WTC11 (cell line): ENCODE data around the gene AP1S2. TPM values are rescaled to one million over a fixed set of nuclear protein-coding genes. Genes with fewer than 3 reads are reported as not detected.

Experiments
- ATAC-seq: fragments of 200-7000 bp; cut with Tn5 transposase; 2 replicates; pipeline ENCODE4 v1.10.0; 2021; ENCODE audit warnings: mild to moderate bottlenecking, moderate library complexity
- CTCF ChIA-PET: fragments of 300-600 bp; sonication (Branson Sonifier 250); formaldehyde crosslinking; loops from one replicate; lab custom pipeline; 2021; ENCODE audit warnings: antibody characterized with exemption; lab: Charles Lee
- POLR2A ChIA-PET: fragments of 350-600 bp; sonication (Branson Sonifier 250); formaldehyde crosslinking; loops from one replicate; lab custom pipeline; 2021; ENCODE audit warnings: antibody characterized with exemption; lab: Charles Lee
- DNase-seq: peaks from one replicate; pipeline ENCODE4 v3.0.0; 2021; ENCODE audit warnings: low spot score
- H3K27ac Mint-ChIP-seq: 2 replicates; pipeline ENCODE4 v1.8.0; 2021; ENCODE audit warnings: mixed read lengths
- H3K27me3 Mint-ChIP-seq: 2 replicates; pipeline ENCODE4 v1.8.0; 2021; ENCODE audit warnings: low read depth, mild to moderate bottlenecking, moderate library complexity, mixed read lengths
- H3K36me3 Mint-ChIP-seq: 2 replicates; pipeline ENCODE4 v1.8.0; 2021; ENCODE audit warnings: mixed read lengths
- H3K4me1 Mint-ChIP-seq: 2 replicates; pipeline ENCODE4 v1.8.0; 2022; ENCODE audit warnings: mixed read lengths
- H3K4me3 Mint-ChIP-seq: 2 replicates; pipeline ENCODE4 v1.8.0; 2021; ENCODE audit warnings: mild to moderate bottlenecking, moderate library complexity, mixed read lengths
- H3K9me3 Mint-ChIP-seq: 2 replicates; pipeline ENCODE4 v1.8.0; 2021; ENCODE audit warnings: mixed read lengths
- AFF4 ChIP-seq: sonication (generic); formaldehyde crosslinking; IDR thresholded peaks from 2 replicates; pipeline ENCODE4 v1.8.1; 2023; ENCODE audit warnings: mild to moderate bottlenecking, missing genetic modification reagents, borderline replicate concordance
- CBFB ChIP-seq: sonication (generic); formaldehyde crosslinking; IDR thresholded peaks from 2 replicates; pipeline ENCODE4 v1.8.1; 2022; ENCODE audit warnings: mild to moderate bottlenecking, low read depth, missing genetic modification reagents
- CREB1 ChIP-seq: sonication (generic); formaldehyde crosslinking; IDR thresholded peaks from 2 replicates; pipeline ENCODE4 v1.8.0; 2023; ENCODE audit warnings: mild to moderate bottlenecking, missing genetic modification reagents
- EMX1 ChIP-seq: fragments of 250-450 bp; sonication (Bioruptor Pico); IDR thresholded peaks from 2 replicates; pipeline ENCODE4 v1.8.0; 2021; ENCODE audit warnings: mild to moderate bottlenecking
- FOXK1 ChIP-seq: sonication (generic); formaldehyde crosslinking; IDR thresholded peaks from 2 replicates; pipeline ENCODE4 v1.8.0; 2022; ENCODE audit warnings: mild to moderate bottlenecking, moderate library complexity, missing genetic modification reagents
- FOXP1 ChIP-seq: sonication (generic); formaldehyde crosslinking; IDR thresholded peaks from 2 replicates; pipeline ENCODE4 v1.8.0; 2022; ENCODE audit warnings: missing genetic modification reagents, mild to moderate bottlenecking, moderate library complexity, borderline replicate concordance
- JUN ChIP-seq: sonication (generic); formaldehyde crosslinking; IDR thresholded peaks from 2 replicates; pipeline ENCODE4 v1.8.0; 2023; ENCODE audit warnings: mild to moderate bottlenecking, missing genetic modification reagents
- MXD4 ChIP-seq: fragments of 250-450 bp; sonication (Bioruptor Pico); IDR thresholded peaks from 2 replicates; pipeline ENCODE4 v1.8.0; 2021; ENCODE audit warnings: mild to moderate bottlenecking, moderate library complexity, borderline replicate concordance
- MYBL2 ChIP-seq: sonication (generic); formaldehyde crosslinking; IDR thresholded peaks from 2 replicates; pipeline ENCODE4 v1.8.1; 2023; ENCODE audit warnings: mild to moderate bottlenecking, moderate library complexity, missing genetic modification reagents
- RELA ChIP-seq: sonication (generic); formaldehyde crosslinking; IDR thresholded peaks from 2 replicates; pipeline ENCODE4 v1.8.1; 2022; ENCODE audit warnings: missing genetic modification reagents, mild to moderate bottlenecking, borderline replicate concordance
- TEAD1 ChIP-seq: sonication (generic); formaldehyde crosslinking; IDR thresholded peaks from 2 replicates; pipeline ENCODE4 v1.8.0; 2022; ENCODE audit warnings: mild to moderate bottlenecking, missing genetic modification reagents
- ZBTB21 ChIP-seq: sonication (generic); formaldehyde crosslinking; IDR thresholded peaks from 2 replicates; pipeline ENCODE4 v1.8.1; 2023; ENCODE audit warnings: mild to moderate bottlenecking, missing genetic modification reagents, borderline replicate concordance
- ZMAT4 ChIP-seq: fragments of 250-450 bp; sonication (Bioruptor Pico); IDR thresholded peaks from 2 replicates; pipeline ENCODE4 v1.9.0; 2021; ENCODE audit warnings: mild to moderate bottlenecking
- ZNF416 ChIP-seq: fragments of 250-450 bp; sonication (Bioruptor Pico); IDR thresholded peaks from 2 replicates; pipeline ENCODE4 v1.9.0; 2021; ENCODE audit warnings: mild to moderate bottlenecking, inconsistent platforms
- ZNF671 ChIP-seq: fragments of 250-450 bp; sonication (Bioruptor Pico); IDR thresholded peaks from 2 replicates; pipeline ENCODE4 v1.8.0; 2021; ENCODE audit warnings: mild to moderate bottlenecking
- total RNA-seq: library from RNA; stranded (reverse); gene quantifications from 3 replicates; pipeline ENCODE4 v1.2.3, GENCODE V29; 2021
- TF ChIP-seq, protein P1 (sequence below): fragments of 250-450 bp; sonication (Bioruptor Pico); IDR thresholded peaks from 2 replicates; pipeline ENCODE4 v1.9.0; 2021; ENCODE audit warnings: mild to moderate bottlenecking
- TF ChIP-seq, protein P2 (sequence below): fragments of 250-450 bp; sonication (Bioruptor Pico); IDR thresholded peaks from 2 replicates; pipeline ENCODE4 v1.9.0; 2021; ENCODE audit warnings: mild to moderate bottlenecking, borderline replicate concordance
- TF ChIP-seq, protein P3 (sequence below): fragments of 250-450 bp; sonication (Bioruptor Pico); IDR thresholded peaks from 2 replicates; pipeline ENCODE4 v1.8.0; 2021; ENCODE audit warnings: mild to moderate bottlenecking
- TF ChIP-seq, protein P4 (sequence below): sonication (generic); formaldehyde crosslinking; IDR thresholded peaks from 2 replicates; pipeline ENCODE4 v1.8.0; 2022; ENCODE audit warnings: missing genetic modification reagents
- TF ChIP-seq, protein P5 (sequence below): sonication (generic); formaldehyde crosslinking; IDR thresholded peaks from 2 replicates; pipeline ENCODE4 v1.8.1; 2023; ENCODE audit warnings: mild to moderate bottlenecking, missing genetic modification reagents, moderate library complexity

The AP1S2 gene
- total RNA-seq, 1 experiment from 2014 or later = 164 TPM

DNA sequence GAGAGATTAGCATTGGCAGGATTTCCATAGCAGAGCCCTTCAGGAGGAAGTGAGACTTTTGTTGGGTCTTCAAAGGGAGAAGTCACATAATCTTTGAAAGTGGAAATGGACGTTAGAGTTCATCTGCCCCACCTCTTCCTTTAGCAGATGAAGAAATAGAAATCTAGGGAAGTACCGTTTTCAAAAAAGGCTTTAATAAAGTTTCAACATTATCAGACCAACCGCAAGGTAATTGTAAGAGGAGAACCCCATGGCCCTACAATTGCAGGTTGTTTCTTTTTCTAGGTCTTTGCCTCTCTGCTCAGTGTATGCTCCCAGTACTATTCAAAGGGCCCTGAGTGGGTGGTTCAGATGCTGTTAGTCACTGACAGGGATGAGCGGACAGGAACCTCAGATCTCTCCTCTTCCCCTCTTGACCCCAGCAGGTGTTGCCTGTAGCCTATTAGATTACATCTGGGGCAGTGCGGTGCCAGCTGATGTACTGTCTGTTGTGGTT is 48.6 kb upstream of the AP1S2 start (continued):
- TF ChIP-seq, protein P1, sequence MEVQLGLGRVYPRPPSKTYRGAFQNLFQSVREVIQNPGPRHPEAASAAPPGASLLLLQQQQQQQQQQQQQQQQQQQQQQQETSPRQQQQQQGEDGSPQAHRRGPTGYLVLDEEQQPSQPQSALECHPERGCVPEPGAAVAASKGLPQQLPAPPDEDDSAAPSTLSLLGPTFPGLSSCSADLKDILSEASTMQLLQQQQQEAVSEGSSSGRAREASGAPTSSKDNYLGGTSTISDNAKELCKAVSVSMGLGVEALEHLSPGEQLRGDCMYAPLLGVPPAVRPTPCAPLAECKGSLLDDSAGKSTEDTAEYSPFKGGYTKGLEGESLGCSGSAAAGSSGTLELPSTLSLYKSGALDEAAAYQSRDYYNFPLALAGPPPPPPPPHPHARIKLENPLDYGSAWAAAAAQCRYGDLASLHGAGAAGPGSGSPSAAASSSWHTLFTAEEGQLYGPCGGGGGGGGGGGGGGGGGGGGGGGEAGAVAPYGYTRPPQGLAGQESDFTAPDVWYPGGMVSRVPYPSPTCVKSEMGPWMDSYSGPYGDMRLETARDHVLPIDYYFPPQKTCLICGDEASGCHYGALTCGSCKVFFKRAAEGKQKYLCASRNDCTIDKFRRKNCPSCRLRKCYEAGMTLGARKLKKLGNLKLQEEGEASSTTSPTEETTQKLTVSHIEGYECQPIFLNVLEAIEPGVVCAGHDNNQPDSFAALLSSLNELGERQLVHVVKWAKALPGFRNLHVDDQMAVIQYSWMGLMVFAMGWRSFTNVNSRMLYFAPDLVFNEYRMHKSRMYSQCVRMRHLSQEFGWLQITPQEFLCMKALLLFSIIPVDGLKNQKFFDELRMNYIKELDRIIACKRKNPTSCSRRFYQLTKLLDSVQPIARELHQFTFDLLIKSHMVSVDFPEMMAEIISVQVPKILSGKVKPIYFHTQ = no peak
- TF ChIP-seq ZBTB21 (no peak), ZNF671 (CRISPR knock-in tag) (no peak), CBFB (CRISPR knock-in tag) (no peak), ZNF416 (CRISPR knock-in tag) (no peak), CREB1 (CRISPR knock-in tag) (no peak), FOXK1 (CRISPR knock-in tag) (no peak), EMX1 (no peak), JUN (CRISPR knock-in tag) (no peak)
- TF ChIP-seq, protein P2, sequence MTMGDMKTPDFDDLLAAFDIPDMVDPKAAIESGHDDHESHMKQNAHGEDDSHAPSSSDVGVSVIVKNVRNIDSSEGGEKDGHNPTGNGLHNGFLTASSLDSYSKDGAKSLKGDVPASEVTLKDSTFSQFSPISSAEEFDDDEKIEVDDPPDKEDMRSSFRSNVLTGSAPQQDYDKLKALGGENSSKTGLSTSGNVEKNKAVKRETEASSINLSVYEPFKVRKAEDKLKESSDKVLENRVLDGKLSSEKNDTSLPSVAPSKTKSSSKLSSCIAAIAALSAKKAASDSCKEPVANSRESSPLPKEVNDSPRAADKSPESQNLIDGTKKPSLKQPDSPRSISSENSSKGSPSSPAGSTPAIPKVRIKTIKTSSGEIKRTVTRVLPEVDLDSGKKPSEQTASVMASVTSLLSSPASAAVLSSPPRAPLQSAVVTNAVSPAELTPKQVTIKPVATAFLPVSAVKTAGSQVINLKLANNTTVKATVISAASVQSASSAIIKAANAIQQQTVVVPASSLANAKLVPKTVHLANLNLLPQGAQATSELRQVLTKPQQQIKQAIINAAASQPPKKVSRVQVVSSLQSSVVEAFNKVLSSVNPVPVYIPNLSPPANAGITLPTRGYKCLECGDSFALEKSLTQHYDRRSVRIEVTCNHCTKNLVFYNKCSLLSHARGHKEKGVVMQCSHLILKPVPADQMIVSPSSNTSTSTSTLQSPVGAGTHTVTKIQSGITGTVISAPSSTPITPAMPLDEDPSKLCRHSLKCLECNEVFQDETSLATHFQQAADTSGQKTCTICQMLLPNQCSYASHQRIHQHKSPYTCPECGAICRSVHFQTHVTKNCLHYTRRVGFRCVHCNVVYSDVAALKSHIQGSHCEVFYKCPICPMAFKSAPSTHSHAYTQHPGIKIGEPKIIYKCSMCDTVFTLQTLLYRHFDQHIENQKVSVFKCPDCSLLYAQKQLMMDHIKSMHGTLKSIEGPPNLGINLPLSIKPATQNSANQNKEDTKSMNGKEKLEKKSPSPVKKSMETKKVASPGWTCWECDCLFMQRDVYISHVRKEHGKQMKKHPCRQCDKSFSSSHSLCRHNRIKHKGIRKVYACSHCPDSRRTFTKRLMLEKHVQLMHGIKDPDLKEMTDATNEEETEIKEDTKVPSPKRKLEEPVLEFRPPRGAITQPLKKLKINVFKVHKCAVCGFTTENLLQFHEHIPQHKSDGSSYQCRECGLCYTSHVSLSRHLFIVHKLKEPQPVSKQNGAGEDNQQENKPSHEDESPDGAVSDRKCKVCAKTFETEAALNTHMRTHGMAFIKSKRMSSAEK (CRISPR knock-in tag) = no peak

- ATAC-seq = no peak
- ChIA-PET POLR2A (no interaction called here), CTCF (interaction anchor here (0.7 kb wide), 1 partner anchor 35 kb away, joined by 3 read pairs; no protein-coding TSS in a partner anchor)
- Mint-ChIP-seq H3K36me3 (peaks cover 7% of the 10 kb centered on the region), H3K9me3 (peaks cover 11% of the 10 kb centered on the region), H3K27me3 (no peaks in the 10 kb centered on the region), H3K4me1 (peaks cover 29% of the 10 kb centered on the region), H3K4me3 (no peak overlapping the region), H3K27ac (no peak overlapping the region)
- no peak for DNase-seq
- no peak for TF ChIP-seq TEAD1 (CRISPR knock-in tag)
- TF ChIP-seq, protein P3, sequence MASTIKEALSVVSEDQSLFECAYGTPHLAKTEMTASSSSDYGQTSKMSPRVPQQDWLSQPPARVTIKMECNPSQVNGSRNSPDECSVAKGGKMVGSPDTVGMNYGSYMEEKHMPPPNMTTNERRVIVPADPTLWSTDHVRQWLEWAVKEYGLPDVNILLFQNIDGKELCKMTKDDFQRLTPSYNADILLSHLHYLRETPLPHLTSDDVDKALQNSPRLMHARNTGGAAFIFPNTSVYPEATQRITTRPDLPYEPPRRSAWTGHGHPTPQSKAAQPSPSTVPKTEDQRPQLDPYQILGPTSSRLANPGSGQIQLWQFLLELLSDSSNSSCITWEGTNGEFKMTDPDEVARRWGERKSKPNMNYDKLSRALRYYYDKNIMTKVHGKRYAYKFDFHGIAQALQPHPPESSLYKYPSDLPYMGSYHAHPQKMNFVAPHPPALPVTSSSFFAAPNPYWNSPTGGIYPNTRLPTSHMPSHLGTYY (CRISPR knock-in tag) = no peak
- no peak for TF ChIP-seq FOXP1
- TF ChIP-seq, protein P4, sequence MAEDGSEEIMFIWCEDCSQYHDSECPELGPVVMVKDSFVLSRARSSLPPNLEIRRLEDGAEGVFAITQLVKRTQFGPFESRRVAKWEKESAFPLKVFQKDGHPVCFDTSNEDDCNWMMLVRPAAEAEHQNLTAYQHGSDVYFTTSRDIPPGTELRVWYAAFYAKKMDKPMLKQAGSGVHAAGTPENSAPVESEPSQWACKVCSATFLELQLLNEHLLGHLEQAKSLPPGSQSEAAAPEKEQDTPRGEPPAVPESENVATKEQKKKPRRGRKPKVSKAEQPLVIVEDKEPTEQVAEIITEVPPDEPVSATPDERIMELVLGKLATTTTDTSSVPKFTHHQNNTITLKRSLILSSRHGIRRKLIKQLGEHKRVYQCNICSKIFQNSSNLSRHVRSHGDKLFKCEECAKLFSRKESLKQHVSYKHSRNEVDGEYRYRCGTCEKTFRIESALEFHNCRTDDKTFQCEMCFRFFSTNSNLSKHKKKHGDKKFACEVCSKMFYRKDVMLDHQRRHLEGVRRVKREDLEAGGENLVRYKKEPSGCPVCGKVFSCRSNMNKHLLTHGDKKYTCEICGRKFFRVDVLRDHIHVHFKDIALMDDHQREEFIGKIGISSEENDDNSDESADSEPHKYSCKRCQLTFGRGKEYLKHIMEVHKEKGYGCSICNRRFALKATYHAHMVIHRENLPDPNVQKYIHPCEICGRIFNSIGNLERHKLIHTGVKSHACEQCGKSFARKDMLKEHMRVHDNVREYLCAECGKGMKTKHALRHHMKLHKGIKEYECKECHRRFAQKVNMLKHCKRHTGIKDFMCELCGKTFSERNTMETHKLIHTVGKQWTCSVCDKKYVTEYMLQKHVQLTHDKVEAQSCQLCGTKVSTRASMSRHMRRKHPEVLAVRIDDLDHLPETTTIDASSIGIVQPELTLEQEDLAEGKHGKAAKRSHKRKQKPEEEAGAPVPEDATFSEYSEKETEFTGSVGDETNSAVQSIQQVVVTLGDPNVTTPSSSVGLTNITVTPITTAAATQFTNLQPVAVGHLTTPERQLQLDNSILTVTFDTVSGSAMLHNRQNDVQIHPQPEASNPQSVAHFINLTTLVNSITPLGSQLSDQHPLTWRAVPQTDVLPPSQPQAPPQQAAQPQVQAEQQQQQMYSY (CRISPR knock-in tag) = no peak
- TF ChIP-seq, protein P5, sequence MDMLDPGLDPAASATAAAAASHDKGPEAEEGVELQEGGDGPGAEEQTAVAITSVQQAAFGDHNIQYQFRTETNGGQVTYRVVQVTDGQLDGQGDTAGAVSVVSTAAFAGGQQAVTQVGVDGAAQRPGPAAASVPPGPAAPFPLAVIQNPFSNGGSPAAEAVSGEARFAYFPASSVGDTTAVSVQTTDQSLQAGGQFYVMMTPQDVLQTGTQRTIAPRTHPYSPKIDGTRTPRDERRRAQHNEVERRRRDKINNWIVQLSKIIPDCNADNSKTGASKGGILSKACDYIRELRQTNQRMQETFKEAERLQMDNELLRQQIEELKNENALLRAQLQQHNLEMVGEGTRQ (CRISPR knock-in tag) = no peak
- no peak for TF ChIP-seq AFF4
- no peak for TF ChIP-seq MYBL2 (CRISPR knock-in tag)
- TF ChIP-seq ZMAT4 (CRISPR knock-in tag) = no peak
- TF ChIP-seq MXD4 (CRISPR knock-in tag) = no peak
- TF ChIP-seq RELA (CRISPR knock-in tag) = no peak
These were observed 40.7 kb upstream of the AP1S2 start for GRCh38 chrX:15895334-15895733.
